ENCODE results near the gene AMOT.
A peak's percentile ranks its signal among the peaks of the same experiment; 100 is the strongest.

AMOT gene

GRCh38 chrX:112832481-112833095, 8.0 kb downstream of the AMOT start:
- H3K9ac ChIP-seq (ENCODE audit: low read depth, low read length, poor library complexity, severe bottlenecking): no peak overlapping the region
- H3K9me3 ChIP-seq (ENCODE audit: insufficient read depth, low read depth, low read length): no peaks in the 10 kb centered on the region
- 0 out of 2 replicates have a peak, but pooled peaks cover 6% of the 10 kb centered on the region for H3K36me3 ChIP-seq (ENCODE audit: insufficient read depth, low read length)
- no peaks in the 10 kb centered on the region for H3K27me3 ChIP-seq (ENCODE audit: insufficient read depth, low read length, poor library complexity, severe bottlenecking)
- H3K79me2 ChIP-seq (ENCODE audit: insufficient read depth, low read length): peaks cover 36% of the 10 kb centered on the region
- no peak overlapping the region for H3K4me3 ChIP-seq (ENCODE audit: low read length, poor library complexity, severe bottlenecking)
- no peaks in the 10 kb centered on the region for H3K9me2 ChIP-seq (replicated peaks; ENCODE audit: low read depth, low read length)
- no peak overlapping the region for H2AFZ ChIP-seq (ENCODE audit: low read length)
- H3F3A ChIP-seq (ENCODE audit: low read depth): no peaks in the 10 kb centered on the region
- H3K4me2 ChIP-seq (ENCODE audit: low read depth, low read length, poor library complexity, severe bottlenecking): peak overlapping the region; percentile 47
- peaks cover 11% of the 10 kb centered on the region for H4K20me1 ChIP-seq (ENCODE audit: insufficient read depth, low read length, poor library complexity, severe bottlenecking)
- no peak for TF ChIP-seq CTCF (conservative IDR thresholded peaks at IDR 0.05; ENCODE audit: low read length)
- no peak for TF ChIP-seq EZH2phosphoT487 (IDR thresholded peaks at IDR 0.05; ENCODE audit: borderline replicate concordance)
- peaks cover 27% of the 10 kb centered on the region for H3K4me1 ChIP-seq (ENCODE audit: insufficient read depth, low read length, poor library complexity, severe bottlenecking)

- TF ChIP-seq EZH2phosphoT487 (IDR thresholded peaks at IDR 0.05; ENCODE audit: borderline replicate concordance) (no peak), CTCF (conservative IDR thresholded peaks at IDR 0.05; ENCODE audit: low read length) (no peak)
- H3K27me3 ChIP-seq (ENCODE audit: insufficient read depth, low read length, poor library complexity, severe bottlenecking): no peaks in the 10 kb centered on the region
- H3K79me2 ChIP-seq (ENCODE audit: insufficient read depth, low read length): peaks cover 16% of the 10 kb centered on the region
- H3K4me3 ChIP-seq (ENCODE audit: low read length, poor library complexity, severe bottlenecking): no peak overlapping the region
- H3K9me3 ChIP-seq (ENCODE audit: insufficient read depth, low read depth, low read length): no peaks in the 10 kb centered on the region
- peaks cover 11% of the 10 kb centered on the region for H4K20me1 ChIP-seq (ENCODE audit: insufficient read depth, low read length, poor library complexity, severe bottlenecking)
- 0 out of 2 replicates have a peak, but pooled peaks cover 6% of the 10 kb centered on the region for H3K36me3 ChIP-seq (ENCODE audit: insufficient read depth, low read length)
- no peaks in the 10 kb centered on the region for H3F3A ChIP-seq (ENCODE audit: low read depth)
- no peak overlapping the region for H3K9ac ChIP-seq (ENCODE audit: low read depth, low read length, poor library complexity, severe bottlenecking)
- H2AFZ ChIP-seq (ENCODE audit: low read length): no peak overlapping the region
- no peaks in the 10 kb centered on the region for H3K9me2 ChIP-seq (replicated peaks; ENCODE audit: low read depth, low read length)
- peaks cover 20% of the 10 kb centered on the region for H3K4me1 ChIP-seq (ENCODE audit: insufficient read depth, low read length, poor library complexity, severe bottlenecking)
- H3K4me2 ChIP-seq (ENCODE audit: low read depth, low read length, poor library complexity, severe bottlenecking): no peak overlapping the region
Observed at GRCh38 chrX:112830540-112830939, 10.1 kb downstream of the AMOT start.

- Histone ChIP-seq H3K4me2 (ENCODE audit: low read depth, low read length, poor library complexity, severe bottlenecking) (no peak overlapping the region), H3F3A (ENCODE audit: low read depth) (no peaks in the 10 kb centered on the region), H3K79me2 (ENCODE audit: insufficient read depth, low read length) (peaks cover under 1% of the 10 kb centered on the region; the same call in 1 of the 2 replicates), H3K27me3 (ENCODE audit: insufficient read depth, low read length, poor library complexity, severe bottlenecking) (no peaks in the 10 kb centered on the region), H4K20me1 (ENCODE audit: insufficient read depth, low read length, poor library complexity, severe bottlenecking) (no peaks in the 10 kb centered on the region), H2AFZ (ENCODE audit: low read length) (no peak overlapping the region), H3K36me3 (ENCODE audit: insufficient read depth, low read length) (peaks cover 6% of the 10 kb centered on the region; the same call in 1 of the 2 replicates), H3K9me2 (replicated peaks; ENCODE audit: low read depth, low read length) (no peaks in the 10 kb centered on the region), H3K4me3 (ENCODE audit: low read length, poor library complexity, severe bottlenecking) (no peak overlapping the region), H3K9me3 (ENCODE audit: insufficient read depth, low read depth, low read length) (no peaks in the 10 kb centered on the region), H3K4me1 (ENCODE audit: insufficient read depth, low read length, poor library complexity, severe bottlenecking) (no peaks in the 10 kb centered on the region), H3K9ac (ENCODE audit: low read depth, low read length, poor library complexity, severe bottlenecking) (no peak overlapping the region)
- TF ChIP-seq EZH2phosphoT487 (IDR thresholded peaks at IDR 0.05; ENCODE audit: borderline replicate concordance) (no peak), CTCF (conservative IDR thresholded peaks at IDR 0.05; ENCODE audit: low read length) (no peak)
Observed at GRCh38 chrX:112827292-112827903, 13.2 kb downstream of the AMOT start.

All from Loucy (cell line).